Activated CD4-positive, CD25-positive, alpha-beta regulatory T cell treated with anti-CD3 and anti-CD28 coated beads, Interleukin-2, amount 50 U/mL, for 24 hours (primary cell): Measurements from ENCODE around the gene PTH1R.

ENCODE experiments used
- ATAC-seq, 2 donors: fragments of 150-1000 bp; cut with Tn5 transposase; one replicate each; pipeline ENCODE4 v1.10.0; 2021; ENCODE audit warnings: mild to moderate bottlenecking in 1 of 2, moderate library complexity in 1 of 2

Gene PTH1R

DNA sequence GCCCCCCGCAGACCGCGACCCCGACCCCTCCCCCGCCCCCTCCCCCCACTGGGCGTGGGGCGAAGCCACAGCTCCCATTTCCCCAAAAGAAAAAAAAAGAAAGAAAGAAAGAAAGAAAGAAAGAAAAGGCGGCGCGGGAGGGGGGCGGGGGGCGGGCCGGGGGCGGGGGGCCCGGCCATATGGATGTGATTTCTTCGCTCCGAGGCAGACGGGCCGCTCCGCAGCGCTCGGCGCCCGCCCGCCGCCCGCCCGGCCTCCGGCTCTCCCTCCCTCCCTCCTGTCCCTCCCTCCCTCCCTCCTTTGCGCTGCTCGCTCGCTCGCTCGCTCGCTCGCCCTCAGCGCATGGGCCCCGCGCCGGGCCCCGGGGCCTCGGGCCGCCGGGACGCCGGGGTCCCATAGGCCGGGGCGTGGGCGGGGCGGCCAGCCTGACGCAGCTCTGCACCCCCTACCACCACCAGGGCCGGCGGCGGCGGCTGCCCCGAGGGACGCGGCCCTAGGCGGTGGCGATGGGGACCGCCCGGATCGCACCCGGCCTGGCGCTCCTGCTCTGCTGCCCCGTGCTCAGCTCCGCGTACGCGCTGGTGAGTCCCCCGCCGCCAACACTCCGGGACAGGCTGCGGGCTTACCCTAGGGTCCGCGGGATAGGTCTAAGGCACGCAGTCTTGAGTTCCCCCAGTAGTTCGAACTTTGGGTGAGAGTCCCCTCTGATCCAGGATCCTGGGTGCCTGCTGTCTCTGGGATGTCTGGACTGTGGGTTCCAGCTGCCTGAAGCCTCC lies 5.7 kb downstream of the PTH1R start:
- ATAC-seq = no peak

DNA sequence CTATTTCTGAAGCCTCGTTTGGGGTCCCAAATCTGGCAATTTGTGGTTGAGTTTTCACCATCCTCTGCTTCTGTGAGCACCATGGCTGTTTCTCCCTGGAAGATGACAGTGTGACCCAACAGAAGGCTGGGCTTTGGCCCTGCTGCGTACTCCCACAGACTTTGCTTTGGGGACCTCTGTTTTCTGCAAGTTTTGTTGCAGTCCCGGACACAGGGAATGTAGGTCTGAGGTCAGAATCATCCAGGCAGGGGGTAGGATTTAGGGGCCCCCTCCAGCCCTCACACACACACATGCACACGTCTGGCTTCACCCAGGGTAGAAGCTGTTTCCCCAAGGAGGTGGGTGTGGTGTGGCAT lies 6.3 kb downstream of the PTH1R start:
- no peak for ATAC-seq

DNA sequence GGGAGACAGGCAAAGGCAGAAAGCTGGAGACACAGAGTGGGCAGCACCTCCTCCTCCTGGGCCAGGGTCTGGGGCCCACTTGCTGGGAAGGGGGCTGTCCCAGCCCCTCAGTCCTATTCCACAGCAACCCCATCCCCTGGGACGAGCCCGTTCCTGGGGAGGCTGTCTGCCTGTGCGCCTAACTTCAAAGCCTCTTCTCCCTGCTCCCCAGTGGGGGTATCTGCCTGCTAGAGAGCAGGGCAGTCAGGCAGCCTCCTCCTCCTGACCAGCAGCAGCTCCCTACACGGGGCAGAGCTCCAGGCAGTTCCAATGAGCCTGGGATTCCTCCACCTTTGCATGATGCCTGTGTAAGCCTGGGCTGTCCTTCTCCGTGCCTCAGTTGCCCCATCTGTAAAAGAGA lies 6.9 kb downstream of the PTH1R start:
- no peak for ATAC-seq

GRCh38 chr3:46884929-46885328 lies 7.4 kb downstream of the PTH1R start:
- no peak for ATAC-seq

GRCh38 chr3:46885612-46886011 lies 8.1 kb downstream of the PTH1R start:
- ATAC-seq = no peak

- no peak for ATAC-seq
These were observed 10.5 kb downstream of the PTH1R start for GRCh38 chr3:46887980-46888494.

GRCh38 chr3:46888705-46889104 lies 11.2 kb downstream of the PTH1R start:
- ATAC-seq = no peak

DNA sequence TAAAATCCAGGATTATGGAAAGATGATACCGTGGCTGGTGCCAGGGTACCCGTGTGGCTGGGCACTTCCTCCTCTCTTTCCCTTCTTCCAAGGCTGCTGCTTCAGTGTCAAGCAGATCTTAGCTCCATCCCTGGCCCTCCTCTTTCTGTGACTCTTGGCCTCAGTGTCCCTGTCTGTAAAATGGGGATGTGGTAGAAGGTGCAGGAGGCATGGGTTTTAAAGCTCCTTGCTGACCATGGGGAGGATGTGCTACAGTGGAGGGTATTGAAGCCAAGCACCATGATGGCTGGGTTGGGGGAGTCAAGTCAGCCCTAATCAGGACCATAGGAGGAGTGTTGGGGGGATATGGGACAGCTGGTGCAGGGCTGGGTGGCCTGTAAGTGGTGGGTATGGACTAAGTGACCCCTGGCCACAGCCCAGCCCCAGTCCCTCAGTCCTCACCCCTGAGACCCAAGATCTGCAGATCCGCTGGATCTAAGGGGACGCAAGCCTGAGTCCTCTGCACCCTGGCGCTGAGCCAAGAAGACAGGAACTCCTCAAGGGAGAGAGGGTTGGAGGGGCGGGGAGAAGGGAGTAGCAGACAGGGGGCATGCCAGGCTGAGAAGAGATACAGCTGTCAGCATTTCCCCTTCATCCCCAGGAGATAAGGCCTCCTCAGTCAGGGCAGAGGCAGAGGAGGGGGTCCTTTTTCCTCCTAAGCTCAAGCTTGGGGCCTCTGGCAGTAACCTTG lies 12.0 kb downstream of the PTH1R start:
- no peak for ATAC-seq

GRCh38 chr3:46890132-46890531 lies 12.6 kb downstream of the PTH1R start:
- no peak for ATAC-seq

DNA sequence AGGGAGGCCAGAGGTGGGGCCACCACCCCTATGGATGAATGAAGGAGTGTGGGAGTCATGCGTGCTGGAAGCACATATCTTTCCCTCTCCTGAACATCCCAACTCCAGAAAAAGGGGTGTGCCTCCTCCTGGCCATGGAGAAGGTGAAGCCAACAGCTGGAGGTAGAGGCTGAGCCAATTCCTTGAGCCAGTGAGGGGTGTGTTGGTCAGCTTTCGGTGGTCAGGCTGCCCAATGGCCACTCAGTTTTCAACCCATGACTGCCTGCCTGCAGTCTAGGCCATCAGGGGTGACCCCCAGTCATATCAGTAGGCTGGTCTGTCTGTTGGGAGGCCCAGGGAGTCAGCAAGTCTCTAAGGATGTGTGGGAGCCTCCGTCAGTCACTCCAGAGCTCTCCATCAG lies 13.6 kb downstream of the PTH1R start:
- no peak for ATAC-seq

GRCh38 chr3:46892285-46893145 lies 15.0 kb downstream of the PTH1R start:
- ATAC-seq = no peak

DNA sequence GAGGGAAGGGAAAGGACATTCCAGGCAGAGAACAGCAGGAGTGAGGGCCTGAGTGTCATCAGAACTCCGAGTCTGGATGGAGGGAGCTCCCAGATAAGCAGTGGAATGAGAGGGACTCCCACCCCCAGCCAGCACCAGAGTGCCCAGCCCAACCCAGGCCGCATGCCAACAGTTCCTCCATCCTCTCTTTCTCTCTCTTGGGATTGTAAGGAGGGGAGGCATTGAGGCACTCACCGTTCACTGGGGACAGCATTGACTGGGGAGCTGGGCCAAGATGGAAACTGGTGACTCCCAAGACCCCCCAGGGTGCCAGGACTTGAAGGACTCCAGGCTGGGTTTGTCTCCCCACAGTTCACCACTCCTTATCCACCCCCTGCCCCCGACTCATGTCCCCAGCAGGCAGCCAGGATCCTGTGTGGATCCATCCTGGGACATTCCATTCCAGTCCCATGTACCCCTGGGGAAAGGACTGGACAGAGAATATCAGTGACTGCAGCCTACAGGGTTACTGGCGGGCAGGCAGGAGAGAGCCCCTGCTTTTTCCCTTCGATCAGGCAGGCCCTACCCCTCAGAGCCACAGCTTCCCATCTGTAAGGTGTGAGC lies 15.7 kb downstream of the PTH1R start:
- no peak for ATAC-seq

- no peak for ATAC-seq
These were observed 16.2 kb downstream of the PTH1R start for GRCh38 chr3:46893763-46894162.

- ATAC-seq = no peak
These were observed 16.7 kb downstream of the PTH1R start for GRCh38 chr3:46894256-46894655.

DNA sequence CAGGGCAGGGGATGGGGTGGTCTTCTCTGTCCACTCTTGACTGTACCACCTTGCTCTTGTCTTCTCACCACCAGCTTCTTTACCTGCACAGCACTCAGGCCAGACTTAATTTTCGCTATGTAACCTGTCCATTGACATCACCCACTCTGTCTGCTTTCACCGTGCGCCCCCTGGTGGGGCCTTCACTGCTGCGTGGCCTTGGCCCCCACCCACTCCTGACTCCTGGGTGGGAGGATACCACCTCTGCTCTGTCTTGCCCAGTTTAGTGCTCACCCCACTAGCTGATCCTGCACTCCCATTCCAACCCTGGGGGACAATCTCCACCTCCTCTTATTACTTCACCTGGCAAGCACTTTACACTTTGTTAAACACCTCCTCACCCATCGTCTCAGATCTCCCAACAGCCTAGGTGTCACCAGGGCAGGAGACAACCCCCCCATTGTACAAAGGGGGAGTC lies 17.7 kb downstream of the PTH1R start:
- ATAC-seq = peak; percentile 78

- ATAC-seq = no peak
These were observed 18.2 kb downstream of the PTH1R start for GRCh38 chr3:46895761-46896160.

DNA sequence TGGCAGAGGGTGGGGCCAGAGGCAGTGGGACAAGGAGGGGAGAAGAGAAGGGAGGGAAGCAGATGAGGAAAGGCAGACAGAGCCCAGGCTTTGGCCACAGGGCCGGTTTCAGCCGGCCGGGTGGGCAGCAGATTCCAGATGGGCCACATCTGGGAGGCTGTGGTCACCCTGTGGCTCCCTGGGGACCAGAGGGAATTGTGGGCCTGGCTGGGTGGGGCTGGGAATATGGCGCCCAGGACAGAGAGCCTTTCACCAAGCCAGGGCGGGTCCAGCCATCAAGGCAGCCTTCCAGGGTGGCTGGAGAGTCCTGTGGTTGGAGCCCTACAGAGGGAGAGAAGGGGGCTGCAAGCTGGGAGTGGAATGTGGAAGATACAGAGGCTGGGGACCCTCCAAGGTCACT lies 18.9 kb downstream of the PTH1R start:
- ATAC-seq = no peak

DNA sequence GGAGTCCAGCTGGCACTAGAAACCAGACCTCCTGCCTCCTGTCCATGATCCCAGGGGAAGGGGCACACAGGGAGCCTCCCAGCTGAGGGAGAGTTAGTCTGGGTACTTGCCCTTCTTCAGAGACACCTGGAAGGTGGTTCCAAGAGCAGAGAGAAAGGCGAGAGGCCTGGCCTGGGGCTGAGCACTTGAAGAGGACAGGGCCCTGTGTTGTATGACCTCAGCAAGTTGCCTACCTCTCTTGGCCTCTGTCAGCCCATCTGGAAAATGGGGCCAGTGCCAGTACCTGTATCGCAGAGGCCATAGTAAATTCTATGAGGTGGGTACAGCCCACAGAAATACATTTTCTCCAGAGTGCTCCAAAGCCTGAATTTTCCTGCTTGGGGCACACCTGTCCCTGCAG lies 19.5 kb downstream of the PTH1R start:
- no peak for ATAC-seq

- no peak for ATAC-seq
These were observed 20.4 kb downstream of the PTH1R start for GRCh38 chr3:46897829-46898320.

DNA sequence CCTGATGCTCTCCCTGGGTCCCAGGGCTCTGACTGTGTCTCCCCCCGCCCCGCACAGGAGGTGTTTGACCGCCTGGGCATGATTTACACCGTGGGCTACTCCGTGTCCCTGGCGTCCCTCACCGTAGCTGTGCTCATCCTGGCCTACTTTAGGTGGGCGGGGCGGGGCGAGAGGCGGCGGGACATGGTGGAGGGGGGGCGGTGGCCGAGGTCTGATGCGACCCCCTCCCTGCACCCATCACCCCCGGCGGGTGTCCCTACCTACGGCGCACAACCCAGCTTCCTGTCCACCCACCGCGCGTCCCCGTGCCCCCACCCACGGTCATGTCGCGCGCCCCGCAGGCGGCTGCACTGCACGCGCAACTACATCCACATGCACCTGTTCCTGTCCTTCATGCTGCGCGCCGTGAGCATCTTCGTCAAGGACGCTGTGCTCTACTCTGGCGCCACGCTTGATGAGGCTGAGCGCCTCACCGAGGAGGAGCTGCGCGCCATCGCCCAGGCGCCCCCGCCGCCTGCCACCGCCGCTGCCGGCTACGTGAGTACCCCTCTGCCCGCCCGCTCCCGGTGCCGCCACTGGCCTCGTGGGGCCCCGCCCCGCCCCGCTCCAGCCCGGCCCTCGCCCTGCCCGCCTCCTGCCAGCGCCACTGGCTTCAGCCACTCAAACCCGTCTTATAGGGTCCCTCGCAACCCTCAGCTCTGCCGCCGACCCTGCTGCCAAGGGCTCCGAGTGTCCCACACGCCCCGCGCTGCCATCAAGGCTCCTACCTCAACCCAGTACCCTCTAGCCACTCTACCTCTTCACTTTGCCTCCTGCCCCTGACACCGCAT lies 21.0 kb downstream of the PTH1R start:
- no peak for ATAC-seq

- no peak for ATAC-seq
These were observed 21.9 kb downstream of the PTH1R start for GRCh38 chr3:46899151-46900006.
